WTC11 (cell line): ENCODE results near the gene LRRC74B. TPM values are rescaled to one million over a fixed set of nuclear protein-coding genes. Genes with fewer than 3 reads are reported as not detected.

ENCODE experiments used
- ATAC-seq: fragments of 200-7000 bp; cut with Tn5 transposase; 2 replicates; pipeline ENCODE4 v1.10.0; 2021; ENCODE audit warnings: mild to moderate bottlenecking, moderate library complexity
- CTCF ChIA-PET: fragments of 300-600 bp; sonication (Branson Sonifier 250); formaldehyde crosslinking; loops from one replicate; lab custom pipeline; 2021; ENCODE audit warnings: antibody characterized with exemption; lab: Charles Lee
- POLR2A ChIA-PET: fragments of 350-600 bp; sonication (Branson Sonifier 250); formaldehyde crosslinking; loops from one replicate; lab custom pipeline; 2021; ENCODE audit warnings: antibody characterized with exemption; lab: Charles Lee
- DNase-seq: peaks from one replicate; pipeline ENCODE4 v3.0.0; 2021; ENCODE audit warnings: low spot score
- H3K27ac Mint-ChIP-seq: 2 replicates; pipeline ENCODE4 v1.8.0; 2021; ENCODE audit warnings: mixed read lengths
- H3K27me3 Mint-ChIP-seq: 2 replicates; pipeline ENCODE4 v1.8.0; 2021; ENCODE audit warnings: low read depth, mild to moderate bottlenecking, moderate library complexity, mixed read lengths
- H3K36me3 Mint-ChIP-seq: 2 replicates; pipeline ENCODE4 v1.8.0; 2021; ENCODE audit warnings: mixed read lengths
- H3K4me1 Mint-ChIP-seq: 2 replicates; pipeline ENCODE4 v1.8.0; 2022; ENCODE audit warnings: mixed read lengths
- H3K4me3 Mint-ChIP-seq: 2 replicates; pipeline ENCODE4 v1.8.0; 2021; ENCODE audit warnings: mild to moderate bottlenecking, moderate library complexity, mixed read lengths
- H3K9me3 Mint-ChIP-seq: 2 replicates; pipeline ENCODE4 v1.8.0; 2021; ENCODE audit warnings: mixed read lengths
- CREB1 ChIP-seq: sonication (generic); formaldehyde crosslinking; IDR thresholded peaks from 2 replicates; pipeline ENCODE4 v1.8.0; 2023; ENCODE audit warnings: mild to moderate bottlenecking, missing genetic modification reagents
- CREM ChIP-seq: sonication (generic); formaldehyde crosslinking; IDR thresholded peaks from 2 replicates; pipeline ENCODE4 v1.8.1; 2022; ENCODE audit warnings: mild to moderate bottlenecking, missing genetic modification reagents, moderate library complexity
- ELF4 ChIP-seq: sonication (generic); formaldehyde crosslinking; IDR thresholded peaks from 2 replicates; pipeline ENCODE4 v1.8.1; 2022; ENCODE audit warnings: low read depth, mild to moderate bottlenecking, moderate library complexity, missing genetic modification reagents
- IRF2 ChIP-seq: sonication (generic); formaldehyde crosslinking; IDR thresholded peaks from 2 replicates; pipeline ENCODE4 v1.8.0; 2022; ENCODE audit warnings: low read depth, missing genetic modification reagents, borderline replicate concordance
- JAZF1 ChIP-seq: fragments of 250-450 bp; sonication (Bioruptor Pico); IDR thresholded peaks from 2 replicates; pipeline ENCODE4 v1.9.0; 2021; ENCODE audit warnings: moderate library complexity, mild to moderate bottlenecking, inconsistent platforms
- MYBL2 ChIP-seq: sonication (generic); formaldehyde crosslinking; IDR thresholded peaks from 2 replicates; pipeline ENCODE4 v1.8.1; 2023; ENCODE audit warnings: mild to moderate bottlenecking, moderate library complexity, missing genetic modification reagents
- NFATC4 ChIP-seq: fragments of 250-450 bp; sonication (Bioruptor Pico); IDR thresholded peaks from 2 replicates; pipeline ENCODE4 v1.9.0; 2021; ENCODE audit warnings: mild to moderate bottlenecking
- NR2C2 ChIP-seq: sonication (generic); formaldehyde crosslinking; IDR thresholded peaks from 2 replicates; pipeline ENCODE4 v1.8.0; 2022; ENCODE audit warnings: mild to moderate bottlenecking, missing genetic modification reagents
- ZNF219 ChIP-seq: sonication (generic); formaldehyde crosslinking; IDR thresholded peaks from 2 replicates; pipeline ENCODE4 v1.8.0; 2023; ENCODE audit warnings: missing genetic modification reagents, mild to moderate bottlenecking, borderline replicate concordance
- ZNF232 ChIP-seq: sonication (generic); formaldehyde crosslinking; IDR thresholded peaks from 2 replicates; pipeline ENCODE4 v1.8.0; 2022; ENCODE audit warnings: mild to moderate bottlenecking, missing genetic modification reagents
- total RNA-seq: library from RNA; stranded (reverse); gene quantifications from 3 replicates; pipeline ENCODE4 v1.2.3, GENCODE V29; 2021
- TF ChIP-seq, protein P1 (sequence below): sonication (generic); formaldehyde crosslinking; IDR thresholded peaks from 2 replicates; pipeline ENCODE4 v1.8.1; 2023; ENCODE audit warnings: mild to moderate bottlenecking, missing genetic modification reagents, borderline replicate concordance
- TF ChIP-seq, protein P2 (sequence below): sonication (generic); formaldehyde crosslinking; IDR thresholded peaks from 2 replicates; pipeline ENCODE4 v1.8.0; 2023; ENCODE audit warnings: mild to moderate bottlenecking, missing genetic modification reagents
- TF ChIP-seq, protein P3 (sequence below): fragments of 250-450 bp; sonication (Bioruptor Pico); IDR thresholded peaks from 2 replicates; pipeline ENCODE4 v1.9.0; 2021; ENCODE audit warnings: moderate library complexity, mild to moderate bottlenecking, inconsistent platforms, borderline replicate concordance
- TF ChIP-seq, protein P4 (sequence below): sonication (generic); formaldehyde crosslinking; IDR thresholded peaks from 2 replicates; pipeline ENCODE4 v1.8.0; 2022; ENCODE audit warnings: mild to moderate bottlenecking, missing genetic modification reagents
- TF ChIP-seq, protein P5 (sequence below): sonication (generic); formaldehyde crosslinking; IDR thresholded peaks from 2 replicates; pipeline ENCODE4 v1.8.1; 2023; ENCODE audit warnings: mild to moderate bottlenecking, missing genetic modification reagents
- TF ChIP-seq, protein P6 (sequence below): sonication (generic); formaldehyde crosslinking; IDR thresholded peaks from 2 replicates; pipeline ENCODE4 v1.8.1; 2022; ENCODE audit warnings: low read depth, missing genetic modification reagents, borderline replicate concordance
- TF ChIP-seq, protein P7 (sequence below): fragments of 250-450 bp; sonication (Bioruptor Pico); IDR thresholded peaks from 2 replicates; pipeline ENCODE4 v1.9.0; 2021; ENCODE audit warnings: mild to moderate bottlenecking

Gene LRRC74B
- total RNA-seq, 1 experiment from 2014 or later: not detected

DNA sequence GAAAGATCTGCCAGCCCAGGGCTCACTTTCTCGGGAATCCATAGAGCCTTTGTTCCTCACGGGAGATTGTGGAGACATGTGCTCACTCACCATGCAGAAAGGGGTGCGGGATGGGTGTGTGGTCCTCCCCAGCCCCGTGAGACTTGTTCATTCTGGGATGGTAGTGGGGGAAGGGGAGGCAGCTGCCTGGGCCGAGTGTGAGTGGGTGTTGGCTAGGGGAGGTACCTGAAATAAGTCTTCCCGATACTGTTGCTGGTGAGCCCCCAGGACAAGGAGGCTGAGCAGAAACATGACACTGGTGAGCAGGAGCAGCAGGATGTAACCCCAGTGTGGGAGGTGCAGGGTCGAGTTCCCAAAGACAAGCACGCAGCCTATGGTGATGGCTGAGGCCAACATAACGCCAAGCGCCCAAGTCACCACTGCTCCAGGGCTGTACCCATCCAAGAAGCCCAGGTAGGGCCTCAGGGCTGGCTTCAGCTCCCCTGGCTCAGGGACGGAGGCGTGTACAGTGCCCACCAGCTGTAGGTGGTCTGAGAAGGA is 16.2 kb upstream of the LRRC74B start:
- ChIA-PET POLR2A (no interaction called here), CTCF (interaction anchor here (0.9 to 2.4 kb wide), 3 partner anchors 9 to 17 kb away, joined by 3 to 9 read pairs (median 3); partner anchors contain the start of gene LRRC74B)
- Mint-ChIP-seq H3K4me3 (no peak overlapping the region), H3K27ac (no peak overlapping the region), H3K36me3 (no peaks in the 10 kb centered on the region), H3K4me1 (peaks cover 6% of the 10 kb centered on the region), H3K27me3 (peaks cover 33% of the 10 kb centered on the region), H3K9me3 (no peaks in the 10 kb centered on the region)
- ATAC-seq (no peak), DNase-seq (no peak)
- TF ChIP-seq JAZF1 (CRISPR knock-in tag): no peak
- no peak for TF ChIP-seq CREB1 (CRISPR knock-in tag)
- TF ChIP-seq CREM (CRISPR knock-in tag): no peak
- no peak for TF ChIP-seq NR2C2 (CRISPR knock-in tag)
- TF ChIP-seq, protein P1, sequence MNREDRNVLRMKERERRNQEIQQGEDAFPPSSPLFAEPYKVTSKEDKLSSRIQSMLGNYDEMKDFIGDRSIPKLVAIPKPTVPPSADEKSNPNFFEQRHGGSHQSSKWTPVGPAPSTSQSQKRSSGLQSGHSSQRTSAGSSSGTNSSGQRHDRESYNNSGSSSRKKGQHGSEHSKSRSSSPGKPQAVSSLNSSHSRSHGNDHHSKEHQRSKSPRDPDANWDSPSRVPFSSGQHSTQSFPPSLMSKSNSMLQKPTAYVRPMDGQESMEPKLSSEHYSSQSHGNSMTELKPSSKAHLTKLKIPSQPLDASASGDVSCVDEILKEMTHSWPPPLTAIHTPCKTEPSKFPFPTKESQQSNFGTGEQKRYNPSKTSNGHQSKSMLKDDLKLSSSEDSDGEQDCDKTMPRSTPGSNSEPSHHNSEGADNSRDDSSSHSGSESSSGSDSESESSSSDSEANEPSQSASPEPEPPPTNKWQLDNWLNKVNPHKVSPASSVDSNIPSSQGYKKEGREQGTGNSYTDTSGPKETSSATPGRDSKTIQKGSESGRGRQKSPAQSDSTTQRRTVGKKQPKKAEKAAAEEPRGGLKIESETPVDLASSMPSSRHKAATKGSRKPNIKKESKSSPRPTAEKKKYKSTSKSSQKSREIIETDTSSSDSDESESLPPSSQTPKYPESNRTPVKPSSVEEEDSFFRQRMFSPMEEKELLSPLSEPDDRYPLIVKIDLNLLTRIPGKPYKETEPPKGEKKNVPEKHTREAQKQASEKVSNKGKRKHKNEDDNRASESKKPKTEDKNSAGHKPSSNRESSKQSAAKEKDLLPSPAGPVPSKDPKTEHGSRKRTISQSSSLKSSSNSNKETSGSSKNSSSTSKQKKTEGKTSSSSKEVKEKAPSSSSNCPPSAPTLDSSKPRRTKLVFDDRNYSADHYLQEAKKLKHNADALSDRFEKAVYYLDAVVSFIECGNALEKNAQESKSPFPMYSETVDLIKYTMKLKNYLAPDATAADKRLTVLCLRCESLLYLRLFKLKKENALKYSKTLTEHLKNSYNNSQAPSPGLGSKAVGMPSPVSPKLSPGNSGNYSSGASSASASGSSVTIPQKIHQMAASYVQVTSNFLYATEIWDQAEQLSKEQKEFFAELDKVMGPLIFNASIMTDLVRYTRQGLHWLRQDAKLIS (CRISPR knock-in tag): no peak
- TF ChIP-seq, protein P2, sequence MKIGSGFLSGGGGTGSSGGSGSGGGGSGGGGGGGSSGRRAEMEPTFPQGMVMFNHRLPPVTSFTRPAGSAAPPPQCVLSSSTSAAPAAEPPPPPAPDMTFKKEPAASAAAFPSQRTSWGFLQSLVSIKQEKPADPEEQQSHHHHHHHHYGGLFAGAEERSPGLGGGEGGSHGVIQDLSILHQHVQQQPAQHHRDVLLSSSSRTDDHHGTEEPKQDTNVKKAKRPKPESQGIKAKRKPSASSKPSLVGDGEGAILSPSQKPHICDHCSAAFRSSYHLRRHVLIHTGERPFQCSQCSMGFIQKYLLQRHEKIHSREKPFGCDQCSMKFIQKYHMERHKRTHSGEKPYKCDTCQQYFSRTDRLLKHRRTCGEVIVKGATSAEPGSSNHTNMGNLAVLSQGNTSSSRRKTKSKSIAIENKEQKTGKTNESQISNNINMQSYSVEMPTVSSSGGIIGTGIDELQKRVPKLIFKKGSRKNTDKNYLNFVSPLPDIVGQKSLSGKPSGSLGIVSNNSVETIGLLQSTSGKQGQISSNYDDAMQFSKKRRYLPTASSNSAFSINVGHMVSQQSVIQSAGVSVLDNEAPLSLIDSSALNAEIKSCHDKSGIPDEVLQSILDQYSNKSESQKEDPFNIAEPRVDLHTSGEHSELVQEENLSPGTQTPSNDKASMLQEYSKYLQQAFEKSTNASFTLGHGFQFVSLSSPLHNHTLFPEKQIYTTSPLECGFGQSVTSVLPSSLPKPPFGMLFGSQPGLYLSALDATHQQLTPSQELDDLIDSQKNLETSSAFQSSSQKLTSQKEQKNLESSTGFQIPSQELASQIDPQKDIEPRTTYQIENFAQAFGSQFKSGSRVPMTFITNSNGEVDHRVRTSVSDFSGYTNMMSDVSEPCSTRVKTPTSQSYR (CRISPR knock-in tag): no peak
- no peak for TF ChIP-seq ZNF232 (CRISPR knock-in tag)
- no peak for TF ChIP-seq IRF2 (CRISPR knock-in tag)
- TF ChIP-seq, protein P3, sequence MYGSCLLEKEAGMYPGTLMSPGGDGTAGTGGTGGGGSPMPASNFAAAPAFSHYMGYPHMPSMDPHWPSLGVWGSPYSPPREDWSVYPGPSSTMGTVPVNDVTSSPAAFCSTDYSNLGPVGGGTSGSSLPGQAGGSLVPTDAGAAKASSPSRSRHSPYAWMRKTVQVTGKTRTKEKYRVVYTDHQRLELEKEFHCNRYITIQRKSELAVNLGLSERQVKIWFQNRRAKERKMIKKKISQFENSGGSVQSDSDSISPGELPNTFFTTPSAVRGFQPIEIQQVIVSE (CRISPR knock-in tag): no peak
- TF ChIP-seq, protein P4, sequence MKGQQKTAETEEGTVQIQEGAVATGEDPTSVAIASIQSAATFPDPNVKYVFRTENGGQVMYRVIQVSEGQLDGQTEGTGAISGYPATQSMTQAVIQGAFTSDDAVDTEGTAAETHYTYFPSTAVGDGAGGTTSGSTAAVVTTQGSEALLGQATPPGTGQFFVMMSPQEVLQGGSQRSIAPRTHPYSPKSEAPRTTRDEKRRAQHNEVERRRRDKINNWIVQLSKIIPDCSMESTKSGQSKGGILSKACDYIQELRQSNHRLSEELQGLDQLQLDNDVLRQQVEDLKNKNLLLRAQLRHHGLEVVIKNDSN (CRISPR knock-in tag): no peak
- TF ChIP-seq, protein P5, sequence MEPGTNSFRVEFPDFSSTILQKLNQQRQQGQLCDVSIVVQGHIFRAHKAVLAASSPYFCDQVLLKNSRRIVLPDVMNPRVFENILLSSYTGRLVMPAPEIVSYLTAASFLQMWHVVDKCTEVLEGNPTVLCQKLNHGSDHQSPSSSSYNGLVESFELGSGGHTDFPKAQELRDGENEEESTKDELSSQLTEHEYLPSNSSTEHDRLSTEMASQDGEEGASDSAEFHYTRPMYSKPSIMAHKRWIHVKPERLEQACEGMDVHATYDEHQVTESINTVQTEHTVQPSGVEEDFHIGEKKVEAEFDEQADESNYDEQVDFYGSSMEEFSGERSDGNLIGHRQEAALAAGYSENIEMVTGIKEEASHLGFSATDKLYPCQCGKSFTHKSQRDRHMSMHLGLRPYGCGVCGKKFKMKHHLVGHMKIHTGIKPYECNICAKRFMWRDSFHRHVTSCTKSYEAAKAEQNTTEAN (CRISPR knock-in tag): no peak

DNA sequence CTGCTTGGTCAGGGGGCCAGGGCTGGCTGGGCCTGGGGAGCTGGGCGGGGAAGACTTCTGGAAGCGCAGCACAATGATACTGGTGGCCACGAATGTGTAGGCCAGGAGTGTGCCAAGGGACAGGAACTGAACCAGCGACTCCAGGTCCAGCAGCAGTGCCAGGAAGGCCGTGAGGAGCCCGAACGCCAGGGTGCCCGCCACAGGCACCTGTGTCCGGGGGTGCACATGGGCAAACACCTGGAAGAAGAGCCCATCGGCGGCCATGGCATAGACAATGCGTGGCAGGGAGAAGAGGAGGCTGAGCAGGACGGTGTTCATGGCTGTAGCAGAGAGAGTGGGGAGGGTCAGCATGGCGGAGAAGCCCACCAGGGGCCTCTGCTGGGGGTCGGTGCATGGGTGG is 15.7 kb upstream of the LRRC74B start:
- DNase-seq (no peak), ATAC-seq (no peak)
- CTCF ChIA-PET: interaction anchor here (1.1 to 2.4 kb wide), 2 partner anchors 9 to 16 kb away, joined by 3 to 9 read pairs; partner anchors contain the start of gene LRRC74B
- H3K9me3 Mint-ChIP-seq: no peaks in the 10 kb centered on the region
- POLR2A ChIA-PET: no interaction called here
- H3K27ac Mint-ChIP-seq: no peak overlapping the region
- peaks cover 33% of the 10 kb centered on the region for H3K27me3 Mint-ChIP-seq
- H3K36me3 Mint-ChIP-seq: no peaks in the 10 kb centered on the region
- no peak overlapping the region for H3K4me3 Mint-ChIP-seq
- peaks cover 6% of the 10 kb centered on the region for H3K4me1 Mint-ChIP-seq
- TF ChIP-seq ELF4 (CRISPR knock-in tag) (no peak), MYBL2 (no peak), ZNF219 (CRISPR knock-in tag) (no peak), NFATC4 (CRISPR knock-in tag) (no peak)
- TF ChIP-seq, protein P2 (CRISPR knock-in tag): no peak
- TF ChIP-seq, protein P6, sequence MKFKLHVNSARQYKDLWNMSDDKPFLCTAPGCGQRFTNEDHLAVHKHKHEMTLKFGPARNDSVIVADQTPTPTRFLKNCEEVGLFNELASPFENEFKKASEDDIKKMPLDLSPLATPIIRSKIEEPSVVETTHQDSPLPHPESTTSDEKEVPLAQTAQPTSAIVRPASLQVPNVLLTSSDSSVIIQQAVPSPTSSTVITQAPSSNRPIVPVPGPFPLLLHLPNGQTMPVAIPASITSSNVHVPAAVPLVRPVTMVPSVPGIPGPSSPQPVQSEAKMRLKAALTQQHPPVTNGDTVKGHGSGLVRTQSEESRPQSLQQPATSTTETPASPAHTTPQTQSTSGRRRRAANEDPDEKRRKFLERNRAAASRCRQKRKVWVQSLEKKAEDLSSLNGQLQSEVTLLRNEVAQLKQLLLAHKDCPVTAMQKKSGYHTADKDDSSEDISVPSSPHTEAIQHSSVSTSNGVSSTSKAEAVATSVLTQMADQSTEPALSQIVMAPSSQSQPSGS (CRISPR knock-in tag): no peak
- TF ChIP-seq, protein P7, sequence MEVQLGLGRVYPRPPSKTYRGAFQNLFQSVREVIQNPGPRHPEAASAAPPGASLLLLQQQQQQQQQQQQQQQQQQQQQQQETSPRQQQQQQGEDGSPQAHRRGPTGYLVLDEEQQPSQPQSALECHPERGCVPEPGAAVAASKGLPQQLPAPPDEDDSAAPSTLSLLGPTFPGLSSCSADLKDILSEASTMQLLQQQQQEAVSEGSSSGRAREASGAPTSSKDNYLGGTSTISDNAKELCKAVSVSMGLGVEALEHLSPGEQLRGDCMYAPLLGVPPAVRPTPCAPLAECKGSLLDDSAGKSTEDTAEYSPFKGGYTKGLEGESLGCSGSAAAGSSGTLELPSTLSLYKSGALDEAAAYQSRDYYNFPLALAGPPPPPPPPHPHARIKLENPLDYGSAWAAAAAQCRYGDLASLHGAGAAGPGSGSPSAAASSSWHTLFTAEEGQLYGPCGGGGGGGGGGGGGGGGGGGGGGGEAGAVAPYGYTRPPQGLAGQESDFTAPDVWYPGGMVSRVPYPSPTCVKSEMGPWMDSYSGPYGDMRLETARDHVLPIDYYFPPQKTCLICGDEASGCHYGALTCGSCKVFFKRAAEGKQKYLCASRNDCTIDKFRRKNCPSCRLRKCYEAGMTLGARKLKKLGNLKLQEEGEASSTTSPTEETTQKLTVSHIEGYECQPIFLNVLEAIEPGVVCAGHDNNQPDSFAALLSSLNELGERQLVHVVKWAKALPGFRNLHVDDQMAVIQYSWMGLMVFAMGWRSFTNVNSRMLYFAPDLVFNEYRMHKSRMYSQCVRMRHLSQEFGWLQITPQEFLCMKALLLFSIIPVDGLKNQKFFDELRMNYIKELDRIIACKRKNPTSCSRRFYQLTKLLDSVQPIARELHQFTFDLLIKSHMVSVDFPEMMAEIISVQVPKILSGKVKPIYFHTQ (CRISPR knock-in tag): no peak
